ENCODE results near the gene GIMD1.

Gene GIMD1

GRCh38 chr4:106312997-106313522 lies 55.5 kb downstream of the GIMD1 start:
- no peak for DNase-seq

DNA sequence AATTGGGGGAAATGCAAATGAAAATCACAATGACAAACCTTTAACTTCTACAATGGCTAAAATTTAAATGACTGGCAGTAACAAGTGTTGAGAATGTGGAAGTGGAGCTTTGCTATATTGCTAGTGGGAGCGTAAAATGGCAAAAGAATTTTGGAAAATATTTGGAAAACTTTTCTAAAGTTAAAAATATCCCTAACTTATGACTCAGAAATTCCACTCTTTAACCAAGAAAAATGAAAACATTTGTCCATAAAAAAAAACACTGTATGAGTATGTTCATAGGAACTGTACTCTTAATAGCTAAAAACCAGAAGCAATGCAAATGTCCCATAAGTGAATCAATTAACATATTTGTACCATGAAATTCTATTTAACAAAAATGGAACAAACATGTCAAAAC lies 56.2 kb downstream of the GIMD1 start:
- DNase-seq = no peak
